ENCODE results near the gene LRRC75B.
"Not testable (repeated sequence)": the region's sequence is repeated elsewhere in the genome, so short reads cannot be mapped to it uniquely, and the experiment has no call there.

The LRRC75B gene

GRCh38 chr22:24552503-24553286 is 40.2 kb downstream of the LRRC75B start:
- DNase-seq, result not testable (repeated sequence)

GRCh38 chr22:24550902-24551435 is 41.9 kb downstream of the LRRC75B start:
- no peak for DNase-seq

- peak; percentile 60 for DNase-seq
Measured at GRCh38 chr22:24550028-24550901, 42.6 kb downstream of the LRRC75B start.

- no peak for DNase-seq
Measured at GRCh38 chr22:24548812-24549211, 44.1 kb downstream of the LRRC75B start.

GRCh38 chr22:24543679-24544243 is 49.1 kb downstream of the LRRC75B start:
- DNase-seq, result no peak

GRCh38 chr22:24543185-24543601 is 49.7 kb downstream of the LRRC75B start:
- no peak for DNase-seq

- DNase-seq, result no peak
Measured at GRCh38 chr22:24542641-24543040, 50.2 kb downstream of the LRRC75B start.

- no peak for DNase-seq
Measured at GRCh38 chr22:24541681-24542515, 51.0 kb downstream of the LRRC75B start.

GRCh38 chr22:24540470-24540869 is 52.4 kb downstream of the LRRC75B start:
- DNase-seq, result no peak

GRCh38 chr22:24536089-24536488 is 56.8 kb downstream of the LRRC75B start:
- no peak for DNase-seq

All from suppressor macrophage treated with lipopolysaccharide for 4 hours (primary cell).